ENCODE data around the gene VAMP7.

GRCh38 chrX:155870958-155871357, 10.2 kb upstream of the VAMP7 start:
- TF ChIP-seq CTCF (IDR thresholded peaks at IDR 0.05; ENCODE audit: poor library complexity, severe bottlenecking) (no peak), EP300 (conservative IDR thresholded peaks at IDR 0.05; ENCODE audit: poor library complexity, severe bottlenecking) (no peak)

All from neural cell (in vitro differentiated cells).